NCI-H1694 treated with DMSO at 0.1 percent for 48 hours (cell line): ENCODE data around the gene PSMD2.
A peak's percentile ranks its signal among the peaks of the same experiment; 100 is the strongest.

Experiments
- DNase-seq: peaks from one replicate; lab custom pipeline; 2025; lab: John Stamatoyannopoulos, UW

The PSMD2 gene

DNA sequence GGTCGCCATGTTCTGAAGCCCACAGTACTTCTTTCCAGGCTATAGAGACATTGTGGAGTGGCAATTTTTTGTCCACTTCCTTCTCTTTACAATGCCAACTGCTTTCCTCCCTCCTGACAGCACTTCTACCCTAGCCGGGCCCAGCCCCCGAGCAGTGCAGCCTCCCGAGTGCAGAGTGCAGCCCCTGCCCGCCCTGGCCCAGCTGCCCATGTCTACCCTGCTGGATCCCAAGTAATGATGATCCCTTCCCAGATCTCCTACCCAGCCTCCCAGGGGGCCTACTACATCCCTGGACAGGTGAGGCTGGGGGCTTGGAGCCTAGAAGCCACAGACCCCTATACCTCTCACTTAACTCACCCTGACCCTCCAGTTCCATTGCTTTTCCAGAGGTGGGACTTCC, 18.2 kb downstream of the PSMD2 start:
- DNase-seq = no peak

DNA sequence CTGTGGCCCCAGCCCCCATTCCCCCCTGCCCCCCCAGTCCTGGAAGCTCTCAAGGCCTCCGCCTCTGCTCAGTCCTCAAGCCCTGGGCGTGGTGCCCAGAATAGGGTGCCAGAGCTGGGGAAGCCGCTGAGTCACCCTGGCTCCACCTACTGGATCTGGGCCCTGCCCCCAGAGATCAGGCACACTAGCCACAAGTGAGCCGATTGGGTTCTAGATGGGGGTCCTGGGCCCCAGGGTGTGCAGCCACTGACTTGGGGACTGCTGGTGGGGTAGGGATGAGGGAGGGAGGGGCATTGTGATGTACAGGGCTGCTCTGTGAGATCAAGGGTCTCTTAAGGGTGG, 21.0 kb downstream of the PSMD2 start:
- peak; percentile 69 for DNase-seq

DNA sequence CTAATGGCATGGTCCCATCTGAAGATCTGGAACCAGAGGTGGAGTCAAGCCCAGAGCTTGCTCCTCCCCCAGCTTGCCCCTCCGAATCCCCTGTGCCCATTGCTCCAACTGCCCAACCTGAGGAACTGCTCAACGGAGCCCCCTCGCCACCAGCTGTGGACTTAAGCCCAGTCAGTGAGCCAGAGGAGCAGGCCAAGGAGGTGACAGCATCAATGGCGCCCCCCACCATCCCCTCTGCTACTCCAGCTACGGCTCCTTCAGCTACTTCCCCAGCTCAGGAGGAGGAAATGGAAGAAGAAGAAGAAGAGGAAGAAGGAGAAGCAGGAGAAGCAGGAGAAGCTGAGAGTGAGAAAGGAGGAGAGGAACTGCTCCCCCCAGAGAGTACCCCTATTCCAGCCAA, 22.6 kb downstream of the PSMD2 start:
- DNase-seq = no peak

DNA sequence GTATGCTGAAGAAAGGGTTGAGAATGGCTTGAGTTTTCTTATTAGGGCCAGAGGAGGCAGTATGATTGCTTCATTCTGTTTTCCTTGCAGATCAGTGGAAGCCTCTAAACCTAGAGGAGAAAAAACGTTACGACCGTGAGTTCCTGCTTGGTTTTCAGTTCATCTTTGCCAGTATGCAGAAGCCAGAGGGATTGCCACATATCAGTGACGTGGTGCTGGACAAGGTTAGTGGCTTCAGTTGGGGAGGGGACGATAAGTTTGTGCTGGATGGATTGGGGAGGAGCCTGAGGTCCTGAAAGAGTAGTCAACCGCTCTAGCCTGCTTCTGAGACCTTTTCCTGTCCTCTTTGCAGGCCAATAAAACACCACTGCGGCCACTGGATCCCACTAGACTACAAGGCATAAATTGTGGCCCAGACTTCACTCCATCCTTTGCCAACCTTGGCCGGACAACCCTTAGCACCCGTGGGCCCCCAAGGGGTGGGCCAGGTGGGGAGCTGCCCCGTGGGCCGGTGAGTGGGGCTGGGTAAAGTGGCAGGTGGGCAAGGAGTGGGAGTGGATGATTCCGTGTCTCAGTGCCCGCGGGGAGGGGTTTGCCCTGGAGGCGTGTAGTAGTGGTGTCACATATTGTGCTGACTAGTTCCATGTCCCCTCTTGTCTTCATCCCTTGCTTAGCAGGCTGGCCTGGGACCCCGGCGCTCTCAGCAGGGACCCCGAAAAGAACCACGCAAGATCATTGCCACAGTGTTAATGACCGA, 23.9 kb downstream of the PSMD2 start:
- DNase-seq = no peak

DNA sequence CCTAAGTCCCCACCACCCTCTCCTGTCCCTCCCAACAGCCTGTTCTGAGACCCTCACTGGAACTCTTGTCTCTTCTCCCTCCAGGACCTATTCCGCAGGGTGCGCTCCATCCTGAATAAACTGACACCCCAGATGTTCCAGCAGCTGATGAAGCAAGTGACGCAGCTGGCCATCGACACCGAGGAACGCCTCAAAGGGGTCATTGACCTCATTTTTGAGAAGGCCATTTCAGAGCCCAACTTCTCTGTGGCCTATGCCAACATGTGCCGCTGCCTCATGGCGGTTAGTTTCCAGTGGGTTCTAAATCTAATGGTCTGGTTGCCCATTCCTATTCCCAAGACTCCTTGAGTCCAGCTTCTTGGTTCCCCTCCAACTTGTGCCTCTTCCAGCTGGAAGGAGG, 24.7 kb downstream of the PSMD2 start:
- DNase-seq = no peak

DNA sequence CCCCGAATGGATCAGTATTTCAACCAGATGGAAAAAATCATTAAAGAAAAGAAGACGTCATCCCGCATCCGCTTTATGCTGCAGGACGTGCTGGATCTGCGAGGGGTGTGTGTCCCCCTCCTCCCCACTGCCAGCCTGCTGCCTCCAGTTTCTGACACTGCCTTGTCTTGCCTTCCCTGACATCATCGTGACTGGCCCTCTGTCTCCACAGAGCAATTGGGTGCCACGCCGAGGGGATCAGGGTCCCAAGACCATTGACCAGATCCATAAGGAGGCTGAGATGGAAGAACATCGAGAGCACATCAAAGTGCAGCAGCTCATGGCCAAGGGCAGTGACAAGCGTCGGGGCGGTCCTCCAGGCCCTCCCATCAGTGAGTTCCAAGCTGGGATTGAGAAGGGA, 26.2 kb downstream of the PSMD2 start:
- no peak for DNase-seq

DNA sequence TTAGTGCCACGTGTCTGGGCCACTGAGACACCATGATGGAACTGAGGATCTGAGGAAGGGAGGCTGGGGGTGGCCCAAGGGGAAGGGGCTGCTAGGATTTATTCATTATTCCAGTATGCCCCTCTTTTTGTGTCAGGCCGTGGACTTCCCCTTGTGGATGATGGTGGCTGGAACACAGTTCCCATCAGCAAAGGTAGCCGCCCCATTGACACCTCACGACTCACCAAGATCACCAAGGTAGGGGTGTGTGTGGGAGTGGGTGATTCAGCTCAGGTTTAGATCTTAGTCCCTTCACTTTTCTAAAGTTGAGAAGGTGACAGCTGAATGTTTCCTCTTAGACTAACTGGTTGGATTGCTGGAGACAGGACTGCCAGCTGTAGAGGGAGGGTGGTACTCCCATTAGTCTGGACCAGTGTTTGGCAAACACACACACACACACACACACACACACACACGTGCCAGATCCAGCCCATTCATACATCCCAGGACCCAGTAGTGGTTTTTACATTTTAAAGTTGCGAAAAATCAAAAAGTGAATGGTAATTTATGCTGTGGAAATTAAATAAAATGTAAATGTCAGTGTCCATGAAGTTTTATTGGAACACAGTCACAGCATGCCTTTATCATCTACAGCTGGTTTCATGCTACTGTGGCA, 26.8 kb downstream of the PSMD2 start:
- DNase-seq = no peak

DNA sequence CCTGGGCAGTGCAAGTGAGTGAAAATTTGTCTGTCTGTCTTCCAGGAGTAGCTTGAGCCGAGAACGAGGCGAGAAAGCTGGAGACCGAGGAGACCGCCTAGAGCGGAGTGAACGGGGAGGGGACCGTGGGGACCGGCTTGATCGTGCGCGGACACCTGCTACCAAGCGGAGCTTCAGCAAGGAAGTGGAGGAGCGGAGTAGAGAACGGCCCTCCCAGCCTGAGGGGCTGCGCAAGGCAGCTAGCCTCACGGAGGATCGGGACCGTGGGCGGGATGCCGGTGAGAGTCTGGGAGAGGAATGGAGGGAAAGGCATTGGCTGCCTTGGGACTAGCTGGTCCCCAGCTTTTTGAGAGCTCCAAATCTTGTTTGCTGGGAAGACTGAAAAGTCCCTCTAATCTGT, 28.1 kb downstream of the PSMD2 start:
- DNase-seq = no peak

DNA sequence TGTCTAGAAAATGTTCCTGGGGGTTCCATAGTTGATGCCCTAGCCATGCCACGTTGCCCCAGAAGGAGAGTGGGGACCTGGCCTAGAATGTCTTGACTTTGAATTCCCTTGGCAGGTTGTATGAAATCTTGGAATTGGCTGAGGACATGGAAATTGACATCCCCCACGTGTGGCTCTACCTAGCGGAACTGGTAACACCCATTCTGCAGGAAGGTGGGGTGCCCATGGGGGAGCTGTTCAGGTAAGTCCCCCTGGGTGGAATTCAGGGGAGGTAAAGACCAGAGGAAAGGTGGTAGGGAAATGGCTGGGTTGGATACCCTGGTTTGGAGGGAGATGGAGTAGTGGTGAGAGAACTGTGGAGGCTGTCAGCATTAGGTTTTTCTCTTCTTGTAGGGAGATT, 29.5 kb downstream of the PSMD2 start:
- no peak for DNase-seq

DNA sequence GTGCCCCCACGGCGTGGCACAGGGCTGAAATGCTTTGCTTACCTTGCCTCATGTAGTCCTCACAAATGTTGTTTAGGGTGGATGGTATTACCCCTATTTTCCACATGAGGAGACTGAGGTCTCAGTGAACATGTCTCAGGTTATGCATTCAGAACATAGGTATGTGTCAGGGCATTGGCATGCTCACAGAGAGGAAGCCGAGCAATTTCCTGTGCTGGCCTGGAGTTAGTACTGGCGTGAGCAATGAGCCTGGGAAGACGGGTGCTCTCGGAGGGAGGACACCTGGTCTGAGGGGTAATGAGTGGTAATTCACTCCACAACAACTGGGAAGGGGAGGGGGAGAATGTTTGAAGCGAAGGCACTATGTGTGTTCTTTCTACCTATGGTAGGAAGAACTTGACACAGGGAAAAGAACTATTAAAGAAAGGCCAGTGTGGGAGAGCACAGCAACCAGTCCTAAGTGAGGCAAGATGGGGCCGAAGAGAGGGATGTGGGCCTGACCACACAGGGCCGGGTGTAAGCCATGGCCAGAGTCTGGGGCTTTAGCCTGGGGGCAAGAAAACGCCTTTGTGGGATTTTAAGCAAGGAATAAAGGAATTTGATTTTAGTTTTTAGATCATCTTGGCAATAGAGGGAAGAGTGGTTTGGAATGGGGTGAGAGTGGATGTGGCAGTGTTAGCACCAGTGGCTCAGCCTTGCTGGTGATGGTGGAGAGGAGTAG, 33.5 kb downstream of the PSMD2 start:
- no peak for DNase-seq

DNA sequence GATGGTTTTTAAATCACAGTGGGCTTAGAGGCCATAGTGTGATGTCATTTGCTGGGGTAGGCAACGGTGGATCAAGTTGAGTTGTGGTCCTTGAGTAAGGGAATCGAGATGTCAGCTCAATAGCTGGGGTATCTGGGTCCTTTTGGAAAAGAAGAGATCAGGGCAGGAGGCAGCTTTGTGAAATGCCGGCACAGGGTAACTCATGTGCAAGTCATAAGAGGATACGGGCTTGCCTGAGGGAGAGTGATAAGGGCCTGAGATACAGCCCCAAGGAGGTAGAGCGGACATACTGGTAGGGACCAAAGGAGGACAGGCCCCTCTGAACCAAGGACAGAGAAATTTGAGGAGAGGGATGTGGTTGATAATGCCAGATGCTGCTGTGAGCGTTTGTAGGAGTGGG, 34.1 kb downstream of the PSMD2 start:
- no peak for DNase-seq

DNA sequence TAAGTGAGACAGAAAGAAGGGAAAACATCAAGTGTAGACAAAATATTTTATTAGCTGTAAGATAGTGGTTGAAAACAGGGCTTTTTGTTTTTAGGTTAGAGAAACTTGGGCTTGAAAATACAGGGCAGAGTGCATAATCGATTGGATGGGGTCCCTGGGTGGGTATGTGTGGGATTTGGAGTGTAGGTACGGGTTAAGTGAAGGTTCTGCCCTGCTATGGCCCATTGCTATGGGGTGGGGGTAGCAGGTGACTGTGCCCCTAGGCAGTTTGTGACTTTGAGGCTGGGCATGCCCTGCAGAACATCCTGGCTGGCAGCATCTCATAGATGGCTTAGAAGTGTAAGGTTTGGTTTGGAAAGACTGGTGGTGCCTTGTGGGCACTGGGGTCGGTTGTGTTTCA, 34.7 kb downstream of the PSMD2 start:
- DNase-seq = no peak

DNA sequence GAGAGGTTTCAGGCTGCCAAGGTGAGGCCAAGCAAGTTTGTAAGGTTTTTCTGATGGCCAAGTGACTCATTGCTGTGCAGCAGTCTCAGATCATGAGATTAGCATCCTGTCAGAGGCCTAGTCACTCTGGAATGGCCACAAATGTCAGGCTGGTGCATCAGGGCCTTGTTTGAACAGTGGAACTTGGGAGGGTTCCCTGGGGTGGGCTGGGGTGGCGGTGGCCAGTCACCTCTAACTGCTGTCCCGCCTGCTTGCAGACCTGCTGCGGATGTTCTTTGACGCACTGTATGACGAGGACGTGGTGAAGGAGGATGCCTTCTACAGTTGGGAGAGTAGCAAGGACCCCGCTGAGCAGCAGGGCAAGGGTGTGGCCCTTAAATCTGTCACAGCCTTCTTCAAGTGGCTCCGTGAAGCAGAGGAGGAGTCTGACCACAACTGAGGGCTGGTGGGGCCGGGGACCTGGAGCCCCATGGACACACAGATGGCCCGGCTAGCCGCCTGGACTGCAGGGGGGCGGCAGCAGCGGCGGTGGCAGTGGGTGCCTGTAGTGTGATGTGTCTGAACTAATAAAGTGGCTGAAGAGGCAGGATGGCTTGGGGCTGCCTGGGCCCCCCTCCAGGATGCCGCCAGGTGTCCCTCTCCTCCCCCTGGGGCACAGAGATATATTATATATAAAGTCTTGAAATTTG, 35.6 kb downstream of the PSMD2 start:
- DNase-seq = no peak

DNA sequence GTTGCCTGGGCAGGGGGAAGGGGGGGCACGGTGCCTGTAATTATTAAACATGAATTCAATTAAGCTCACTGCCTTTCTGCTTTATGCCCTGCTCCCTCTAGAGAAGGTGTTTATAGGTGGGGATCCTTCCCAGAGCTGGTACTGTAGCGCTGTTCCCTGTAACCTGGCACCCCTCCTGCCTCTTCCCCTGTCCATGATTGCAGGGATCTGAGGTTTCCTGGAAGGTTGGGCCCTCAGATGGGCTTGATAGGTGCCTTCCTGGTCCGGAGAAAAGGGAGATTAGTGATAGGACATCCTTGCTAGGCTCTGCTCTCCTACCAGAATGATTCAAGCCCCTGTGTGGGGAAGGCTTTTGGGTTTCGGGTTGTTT, 36.2 kb downstream of the PSMD2 start:
- DNase-seq = no peak

DNA sequence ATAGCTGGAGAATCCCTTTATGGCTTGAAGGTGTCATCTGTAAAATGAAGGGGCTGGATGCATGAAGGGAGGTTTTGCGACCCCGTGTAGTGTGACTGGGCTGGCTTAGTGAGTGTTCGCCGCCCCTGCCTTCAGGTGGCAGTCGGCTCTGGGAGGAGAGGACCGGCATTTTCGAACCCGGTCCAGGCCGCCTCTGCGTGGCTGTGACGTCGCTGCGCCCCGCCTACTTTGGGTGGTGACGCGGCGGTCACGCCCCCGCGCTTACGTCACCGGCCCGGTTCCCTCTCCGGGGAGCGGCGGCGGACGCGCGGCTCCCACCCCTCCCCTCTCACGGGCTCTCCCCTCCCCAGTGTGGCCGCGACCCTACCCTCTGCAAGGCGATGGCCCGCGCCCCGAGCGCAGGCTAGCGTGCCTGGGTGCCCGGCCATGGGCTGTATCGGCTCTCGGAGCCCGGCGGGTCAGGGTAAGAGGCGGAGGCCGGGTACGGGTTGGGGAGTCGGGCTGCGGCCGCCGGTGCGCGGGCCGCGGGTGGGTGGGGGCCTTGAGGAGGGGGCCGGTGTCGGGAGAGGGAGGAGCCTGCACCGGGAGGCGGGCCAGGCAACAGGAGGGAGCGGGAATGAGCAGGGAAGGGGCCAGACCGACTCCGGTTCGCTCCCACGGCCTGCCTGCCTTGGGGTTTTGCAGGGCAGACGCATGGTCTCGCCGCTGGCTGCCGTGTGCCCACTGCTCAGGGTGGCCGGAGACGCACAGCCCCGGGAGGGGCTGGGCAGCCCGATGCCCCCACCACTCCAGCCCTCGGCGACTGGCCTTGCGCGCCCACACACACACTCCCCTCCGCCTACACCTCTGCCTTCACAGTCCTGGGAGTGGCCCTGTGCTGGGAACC, 36.9 kb downstream of the PSMD2 start:
- DNase-seq = no peak

DNA sequence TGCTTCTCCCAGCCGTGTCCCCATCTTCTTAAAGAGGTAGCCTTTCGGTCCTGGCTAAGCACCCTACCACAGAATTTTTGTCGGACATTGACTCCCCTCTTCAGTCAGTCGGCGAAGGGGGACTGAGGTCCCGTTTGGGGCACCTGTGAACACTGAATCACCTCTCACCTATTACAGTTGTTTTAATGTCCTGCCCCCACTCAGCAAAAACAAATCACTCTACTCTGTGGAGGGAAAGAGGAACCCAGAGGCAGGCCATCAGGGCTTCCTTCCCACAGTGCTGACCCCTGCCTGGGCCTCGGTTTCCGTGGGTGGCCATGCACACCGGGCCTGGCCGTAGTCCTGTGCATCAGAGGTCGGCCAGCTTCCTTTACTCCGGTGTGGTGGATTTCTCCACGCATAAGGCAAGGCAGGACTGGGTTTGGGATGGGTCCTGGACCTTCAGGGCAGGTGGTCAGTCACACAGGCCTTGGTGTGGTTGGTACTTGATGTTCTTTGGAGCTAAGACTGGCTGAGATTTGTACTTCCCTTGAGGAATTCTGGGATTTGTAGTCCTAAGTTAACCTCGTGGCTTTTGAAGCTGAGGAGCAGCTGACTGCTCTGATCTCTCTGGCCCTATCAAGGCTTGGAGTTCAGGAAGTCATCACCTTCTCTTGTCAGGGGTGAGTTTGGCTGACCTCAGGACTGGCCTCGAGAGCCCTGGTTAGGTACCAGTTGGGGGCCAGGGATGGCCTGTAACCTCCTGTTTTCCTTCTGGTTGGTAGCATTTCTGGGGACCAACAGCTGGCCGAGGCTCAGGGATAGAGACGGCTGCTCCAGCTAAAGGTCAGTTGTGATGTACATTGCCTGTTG, 37.7 kb downstream of the PSMD2 start:
- DNase-seq = peak; percentile 65

DNA sequence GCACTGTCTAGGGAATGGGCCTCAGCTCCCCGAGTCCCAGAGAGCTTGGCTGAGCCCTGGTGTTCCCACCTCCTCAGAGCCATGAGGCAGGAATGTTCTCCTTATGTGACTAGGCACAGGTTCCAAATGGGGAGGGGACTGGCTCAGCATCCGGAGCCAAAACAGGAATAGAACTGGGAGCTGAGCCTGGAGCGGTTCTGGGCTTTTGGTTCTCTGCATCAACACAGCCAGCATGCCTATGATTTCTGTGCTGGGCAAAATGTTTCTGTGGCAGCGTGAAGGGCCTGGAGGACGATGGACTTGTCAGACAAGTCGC, 38.3 kb downstream of the PSMD2 start, which contains the start of gene FAM131A:
Gene FAM131A, plus strand, starts transcription at position 202 of the 316 bp plus-strand sequence. Its CDS starts 31 bp downstream, at position 233.
- DNase-seq = peak; percentile 44

DNA sequence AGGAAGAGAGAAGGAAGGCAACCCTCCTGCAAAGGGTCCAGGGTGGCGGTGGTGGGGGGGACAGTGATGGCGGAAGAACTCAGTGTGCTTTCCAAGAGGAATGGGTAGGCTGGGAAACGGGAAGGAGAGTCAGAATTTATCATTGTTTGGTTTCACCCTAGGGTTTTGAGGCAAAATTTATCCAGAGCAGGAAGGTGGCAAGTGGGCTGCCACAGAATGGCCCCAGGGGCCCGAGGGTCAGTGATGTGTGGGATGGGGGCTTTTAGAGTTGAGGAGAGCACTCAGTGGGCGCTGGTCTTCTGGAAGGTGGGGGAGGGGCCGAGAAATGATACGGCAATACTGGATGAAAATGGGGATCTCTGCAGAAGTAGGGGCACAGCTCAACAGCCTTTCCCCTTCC, 38.9 kb downstream of the PSMD2 start:
- DNase-seq = no peak

DNA sequence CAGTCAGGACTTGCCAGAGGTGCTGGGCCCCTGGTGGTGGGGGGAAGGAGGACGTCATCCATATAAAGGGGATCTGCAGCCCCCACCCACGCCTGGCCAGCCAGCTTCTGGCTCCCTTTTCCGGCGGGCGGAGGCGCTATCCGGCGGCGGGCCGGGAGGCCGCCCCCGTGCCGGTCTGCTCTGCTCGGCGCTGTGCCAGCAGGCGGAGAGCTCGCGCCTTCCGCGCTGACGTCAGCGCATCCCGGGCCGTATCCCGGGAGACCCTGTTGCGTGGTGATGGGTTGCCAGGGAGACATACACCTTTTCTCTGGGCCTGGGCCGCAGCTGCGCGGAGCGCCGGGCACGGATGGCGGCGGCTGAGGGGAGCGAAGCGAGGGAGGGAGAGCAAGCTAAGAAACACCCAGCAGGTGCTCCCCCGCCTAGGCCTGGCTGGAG, 39.5 kb downstream of the PSMD2 start:
- DNase-seq = peak; percentile 83

DNA sequence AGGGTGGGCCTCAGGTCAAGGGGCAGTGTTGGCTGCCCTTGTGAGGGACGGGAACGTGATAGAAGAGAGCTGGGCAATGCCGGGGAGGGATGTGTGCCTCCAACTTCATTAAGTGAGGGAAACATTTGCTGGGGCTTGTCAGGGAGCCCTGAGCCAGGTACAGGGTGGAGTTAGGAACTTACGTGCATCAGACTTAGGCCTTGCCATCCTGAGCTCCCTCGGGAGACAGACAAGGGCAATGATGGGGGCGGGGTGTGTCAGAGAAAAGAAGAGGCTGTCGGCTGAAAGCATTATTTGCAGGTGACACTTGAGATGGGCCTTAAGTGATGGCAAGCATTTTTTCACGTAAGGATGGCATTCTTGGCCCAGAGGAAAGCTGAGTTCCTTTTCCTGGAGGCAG, 40.0 kb downstream of the PSMD2 start:
- DNase-seq = no peak
